GM12864 (cell line): Measurements from ENCODE around the gene ATF7.
"Not testable (repeated sequence)": the region's sequence is repeated elsewhere in the genome, so short reads cannot be mapped to it uniquely, and the experiment has no call there.

Source experiments
- DNase-seq: peaks from one replicate; pipeline ENCODE4 v3.0.0-alpha.2; 2011; ENCODE audit warnings: low read depth
- H3K4me3 ChIP-seq: 2 replicates; pipeline ENCODE4 v1.5.1; 2011; ENCODE audit warnings: mild to moderate bottlenecking, low read depth, low read length, control low read depth
- TF ChIP-seq, protein P1 (sequence below): IDR thresholded peaks from 2 replicates; pipeline ENCODE4 v1.5.1; 2011; ENCODE audit warnings: low read depth, mild to moderate bottlenecking, moderate library complexity, low read length, control low read depth, inconsistent platforms; ENCODE audit errors: missing control alignments

The ATF7 gene

DNA sequence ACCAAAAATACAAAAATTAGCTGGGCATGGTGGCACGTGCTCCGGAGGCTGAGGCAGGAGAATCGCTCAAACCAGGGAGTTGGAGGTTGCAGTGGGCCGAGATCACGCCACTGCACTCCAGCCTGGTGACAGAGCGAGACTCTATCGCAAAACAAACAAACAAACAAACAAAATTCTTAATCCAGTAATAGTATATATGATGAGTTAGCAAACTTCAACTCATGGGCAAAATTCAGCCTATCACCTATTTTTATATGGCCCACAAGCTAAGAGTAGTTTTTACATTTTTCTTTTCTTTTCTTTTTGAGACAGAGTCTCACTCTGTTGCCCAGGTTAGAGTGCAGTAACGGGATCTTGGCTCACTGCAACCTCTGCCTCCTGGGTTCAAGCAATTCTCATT is 14.9 kb downstream of the ATF7 start:
- DNase-seq, result no peak
- TF ChIP-seq, protein P1, sequence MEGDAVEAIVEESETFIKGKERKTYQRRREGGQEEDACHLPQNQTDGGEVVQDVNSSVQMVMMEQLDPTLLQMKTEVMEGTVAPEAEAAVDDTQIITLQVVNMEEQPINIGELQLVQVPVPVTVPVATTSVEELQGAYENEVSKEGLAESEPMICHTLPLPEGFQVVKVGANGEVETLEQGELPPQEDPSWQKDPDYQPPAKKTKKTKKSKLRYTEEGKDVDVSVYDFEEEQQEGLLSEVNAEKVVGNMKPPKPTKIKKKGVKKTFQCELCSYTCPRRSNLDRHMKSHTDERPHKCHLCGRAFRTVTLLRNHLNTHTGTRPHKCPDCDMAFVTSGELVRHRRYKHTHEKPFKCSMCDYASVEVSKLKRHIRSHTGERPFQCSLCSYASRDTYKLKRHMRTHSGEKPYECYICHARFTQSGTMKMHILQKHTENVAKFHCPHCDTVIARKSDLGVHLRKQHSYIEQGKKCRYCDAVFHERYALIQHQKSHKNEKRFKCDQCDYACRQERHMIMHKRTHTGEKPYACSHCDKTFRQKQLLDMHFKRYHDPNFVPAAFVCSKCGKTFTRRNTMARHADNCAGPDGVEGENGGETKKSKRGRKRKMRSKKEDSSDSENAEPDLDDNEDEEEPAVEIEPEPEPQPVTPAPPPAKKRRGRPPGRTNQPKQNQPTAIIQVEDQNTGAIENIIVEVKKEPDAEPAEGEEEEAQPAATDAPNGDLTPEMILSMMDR, result no peak
- no peak overlapping the region for H3K4me3 ChIP-seq

DNA sequence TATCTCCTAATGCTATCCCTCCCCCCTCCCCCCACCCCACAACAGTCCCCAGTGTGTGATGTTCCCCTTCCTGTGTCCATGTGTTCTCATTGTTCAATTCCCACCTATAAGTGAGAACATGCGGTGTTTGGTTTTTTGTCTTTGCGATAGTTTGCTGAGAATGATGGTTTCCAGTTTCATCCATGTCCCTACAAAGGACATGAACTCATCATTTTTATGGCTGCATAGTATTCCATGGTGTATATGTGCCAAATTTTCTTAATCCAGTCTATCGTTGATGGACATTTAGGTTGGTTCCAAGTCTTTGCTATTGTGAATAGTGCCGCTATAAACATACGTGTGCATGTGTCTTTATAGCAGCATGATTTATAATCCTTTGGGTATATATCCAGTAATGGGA is 19.5 kb downstream of the ATF7 start:
- H3K4me3 ChIP-seq, DNase-seq: not testable (repeated sequence)

DNA sequence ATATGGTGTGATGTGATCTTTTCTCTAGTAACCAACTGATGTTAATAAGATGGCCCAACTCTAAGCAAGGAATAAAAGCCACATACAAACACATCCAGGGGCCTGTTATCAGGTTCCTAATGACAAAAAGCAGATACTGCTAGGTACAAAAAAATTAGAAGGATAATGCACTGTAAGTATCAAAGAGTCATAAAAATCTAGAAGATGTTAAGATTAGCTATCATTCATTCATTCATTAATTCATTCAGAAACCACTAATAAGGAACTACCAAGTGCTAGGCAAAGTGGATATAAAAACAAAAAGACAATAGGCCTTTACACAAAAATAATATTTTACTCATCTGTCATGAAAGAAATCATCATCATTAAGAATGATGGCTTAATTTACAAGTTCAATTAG is 21.6 kb downstream of the ATF7 start:
- TF ChIP-seq, protein P1, result no peak
- no peak overlapping the region for H3K4me3 ChIP-seq
- DNase-seq, result no peak

DNA sequence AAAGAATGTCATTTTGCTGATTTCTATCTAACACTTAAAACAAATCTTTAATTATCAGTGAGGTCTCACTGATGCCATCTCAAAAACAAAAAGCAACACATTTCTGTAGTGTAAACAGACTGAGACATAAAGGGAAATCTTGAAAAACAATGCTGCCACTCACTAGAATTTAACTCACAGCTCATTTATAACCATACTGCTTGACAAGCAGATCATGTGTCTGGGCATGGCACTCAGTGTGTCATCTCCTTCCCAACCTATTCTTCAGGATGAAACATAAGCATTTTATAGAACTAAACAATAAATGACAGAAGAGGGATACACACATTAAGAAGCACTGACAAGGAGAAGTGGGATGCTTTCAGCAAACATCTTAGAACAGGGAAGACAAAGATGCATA is 22.4 kb downstream of the ATF7 start:
- no peak for DNase-seq
- TF ChIP-seq, protein P1, result no peak

DNA sequence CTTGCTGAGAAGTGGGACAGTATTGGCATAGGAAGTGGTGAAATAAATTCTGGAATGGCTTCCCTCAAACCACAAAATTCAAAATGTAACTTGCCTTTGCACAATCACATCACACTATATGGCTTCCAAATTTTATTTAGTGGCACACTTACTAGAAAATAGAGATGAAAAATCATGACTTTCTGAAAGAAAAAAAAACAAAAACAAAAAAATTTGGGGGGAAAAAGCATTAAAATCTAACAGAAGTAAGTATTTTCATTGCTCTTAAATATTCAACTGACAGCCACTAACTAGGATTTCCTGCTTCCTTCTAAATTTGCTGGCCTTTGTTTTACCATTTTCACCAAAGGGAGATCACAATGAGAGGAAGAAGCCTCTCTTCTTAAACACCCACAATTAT is 23.0 kb downstream of the ATF7 start:
- no peak for DNase-seq
- no peak overlapping the region for H3K4me3 ChIP-seq
- TF ChIP-seq, protein P1, result no peak

More for the DNA sequence above, 22.4 kb downstream of the ATF7 start:
- no peak overlapping the region for H3K4me3 ChIP-seq

DNA sequence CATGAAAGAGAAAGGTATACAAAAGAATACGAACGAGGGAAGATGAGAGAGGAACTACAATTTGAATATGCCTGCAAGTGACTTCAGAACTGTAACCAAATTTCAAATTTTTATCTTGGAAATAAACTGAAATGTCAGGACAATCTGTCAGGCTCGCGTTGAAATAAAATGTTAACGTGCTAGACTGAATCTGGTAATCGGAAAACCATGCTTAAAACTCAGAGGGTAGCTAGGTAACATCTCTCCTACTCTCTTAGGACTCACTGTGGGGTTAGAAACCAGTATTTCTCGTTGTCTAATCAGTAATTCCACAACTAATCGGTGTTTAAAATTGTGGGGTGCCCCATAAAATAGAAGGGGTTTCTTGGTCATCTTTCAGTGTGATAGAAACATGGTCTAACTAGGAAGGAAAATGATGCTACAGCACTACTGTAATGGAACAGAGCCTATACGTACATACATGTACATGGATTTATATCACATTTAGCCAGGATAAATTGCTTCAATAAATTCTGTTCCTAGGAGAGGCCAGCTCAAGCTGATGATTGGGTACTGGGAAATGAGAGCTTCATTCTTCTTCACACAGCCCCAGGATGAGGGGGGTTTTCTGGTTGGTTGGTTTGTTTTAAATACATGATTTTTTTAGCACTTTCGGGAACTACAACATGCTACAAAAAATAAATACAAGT is 23.9 kb downstream of the ATF7 start:
- H3K4me3 ChIP-seq, result peak overlapping the region; percentile 11; the same call in 1 of the 2 replicates
- DNase-seq, result no peak
- TF ChIP-seq, protein P1, result no peak

DNA sequence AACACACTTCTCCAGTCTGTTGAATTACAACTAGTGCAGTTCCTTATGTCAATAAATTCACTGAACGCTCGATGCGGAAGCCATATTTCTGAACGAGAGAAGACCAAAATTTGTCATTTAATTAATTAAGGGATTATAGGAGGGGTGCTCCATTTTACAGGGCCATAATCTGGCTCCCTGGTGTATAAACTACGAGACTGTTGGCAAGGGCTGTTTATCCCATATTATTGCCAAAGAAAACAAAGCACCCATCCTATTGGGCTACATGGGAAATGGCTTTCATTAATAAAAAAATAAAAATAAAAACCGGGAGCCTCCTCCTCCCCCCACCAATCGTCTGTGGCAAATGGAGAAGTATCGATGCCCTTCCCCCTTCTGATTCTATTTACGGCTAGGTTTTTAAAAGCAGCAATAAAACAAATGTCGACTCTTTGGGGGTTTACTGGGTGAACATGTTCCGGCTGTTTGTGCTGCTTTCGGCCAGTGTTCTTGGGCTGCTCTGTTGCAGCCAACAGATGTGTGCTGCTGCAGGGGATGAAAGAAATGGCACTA is 24.8 kb downstream of the ATF7 start:
- TF ChIP-seq, protein P1, result no peak
- H3K4me3 ChIP-seq, result peak overlapping the region; percentile 30; the same call in 1 of the 2 replicates
- no peak for DNase-seq
